HTR-8/SVneo (cell line): ENCODE measurements around the gene NDUFV1.
A peak's percentile ranks its signal among the peaks of the same experiment; 100 is the strongest.

Source experiments
- DNase-seq: peaks from one replicate; pipeline ENCODE4 v3.0.0; 2011; ENCODE audit warnings: low spot score, mixed read lengths; ENCODE audit not compliant: insufficient read length
- FAIRE-seq: peaks from 2 replicates; lab custom pipeline; 2011; peaks lifted over from hg19 to GRCh38; lab: Jason Lieb, UNC

The NDUFV1 gene

GRCh38 chr11:67606492-67607295, at the start of gene NDUFV1:
Gene NDUFV1 (plus strand): TSS chr11:67606936. CDS start chr11:67607005, 69 bp downstream.
- peak; percentile 99 for DNase-seq
- peak; percentile 99 for FAIRE-seq

GRCh38 chr11:67558084-67558772, 48.5 kb upstream of the NDUFV1 start:
- peak; percentile 4 for FAIRE-seq
- DNase-seq, result no peak

GRCh38 chr11:67561971-67562619, 44.6 kb upstream of the NDUFV1 start:
- DNase-seq, result no peak
- FAIRE-seq, result no peak

- FAIRE-seq (no peak), DNase-seq (no peak)
Measured at GRCh38 chr11:67562963-67563704, 43.6 kb upstream of the NDUFV1 start.

GRCh38 chr11:67563705-67564114, 43.0 kb upstream of the NDUFV1 start:
- FAIRE-seq (peak; percentile 85), DNase-seq (peak; percentile 63)

- FAIRE-seq (no peak), DNase-seq (no peak)
Measured at GRCh38 chr11:67564230-67564629, 42.5 kb upstream of the NDUFV1 start.

GRCh38 chr11:67571443-67571842, 35.3 kb upstream of the NDUFV1 start:
- no peak for FAIRE-seq
- no peak for DNase-seq

GRCh38 chr11:67572305-67572704, 34.4 kb upstream of the NDUFV1 start:
- FAIRE-seq (no peak), DNase-seq (no peak)

- DNase-seq, result no peak
- peak; percentile 81 for FAIRE-seq
Measured at GRCh38 chr11:67572747-67573419, 33.9 kb upstream of the NDUFV1 start.

GRCh38 chr11:67574938-67575337, 31.8 kb upstream of the NDUFV1 start:
- FAIRE-seq, result no peak
- DNase-seq, result no peak

- FAIRE-seq (no peak), DNase-seq (no peak)
Measured at GRCh38 chr11:67576735-67577475, 29.8 kb upstream of the NDUFV1 start.

- DNase-seq (no peak), FAIRE-seq (no peak)
Measured at GRCh38 chr11:67577951-67578350, 28.8 kb upstream of the NDUFV1 start.

- DNase-seq (no peak), FAIRE-seq (no peak)
Measured at GRCh38 chr11:67581469-67581868, 25.3 kb upstream of the NDUFV1 start.

GRCh38 chr11:67582011-67582410, 24.7 kb upstream of the NDUFV1 start:
- DNase-seq, result no peak
- no peak for FAIRE-seq

GRCh38 chr11:67583247-67584204, 23.2 kb upstream of the NDUFV1 start, which contains the start of gene GSTP1:
Gene GSTP1 (plus strand): TSS chr11:67583812. CDS start chr11:67583844, 32 bp downstream.
- peak; percentile 86 for FAIRE-seq

GRCh38 chr11:67584205-67584880, 22.4 kb upstream of the NDUFV1 start:
- FAIRE-seq, result peak; percentile 26
- DNase-seq, result no peak

More at GRCh38 chr11:67583247-67584204, 23.2 kb upstream of the NDUFV1 start, which contains the start of gene GSTP1:
- peak; percentile 95 for DNase-seq
